Choroid plexus epithelial cell (primary cell): ENCODE data around the gene TMEM170A.

Experiments
- DNase-seq: peaks from one replicate; pipeline ENCODE4 v3.0.0-alpha.2; 2010; ENCODE audit warnings: low read depth
- H3K4me3 ChIP-seq: 2 replicates; pipeline ENCODE4 v1.5.1; 2011; ENCODE audit warnings: low read depth, mild to moderate bottlenecking, control low read depth, low read length, moderate library complexity
- CTCF ChIP-seq: conservative IDR thresholded peaks from 2 replicates; pipeline ENCODE4 v1.5.1; 2011; ENCODE audit warnings: low read depth, mild to moderate bottlenecking, control low read depth, inconsistent platforms, low read length, moderate library complexity

The TMEM170A gene

GRCh38 chr16:75478480-75479345, 14.2 kb upstream of the TMEM170A start:
- TF ChIP-seq CTCF: no peak
- no peak overlapping the region for H3K4me3 ChIP-seq
- DNase-seq: no peak

- no peak for TF ChIP-seq CTCF
- DNase-seq: no peak
- H3K4me3 ChIP-seq: no peak overlapping the region
These were observed 13.4 kb upstream of the TMEM170A start for GRCh38 chr16:75477680-75478473.

GRCh38 chr16:75476817-75477216, 12.3 kb upstream of the TMEM170A start:
- no peak for DNase-seq
- H3K4me3 ChIP-seq: no peak overlapping the region
- no peak for TF ChIP-seq CTCF

GRCh38 chr16:75475420-75475847, 10.9 kb upstream of the TMEM170A start:
- no peak for DNase-seq
- TF ChIP-seq CTCF: no peak
- no peak overlapping the region for H3K4me3 ChIP-seq

GRCh38 chr16:75472908-75473877, 8.7 kb upstream of the TMEM170A start:
- TF ChIP-seq CTCF: no peak
- H3K4me3 ChIP-seq: no peak overlapping the region
- DNase-seq: no peak

GRCh38 chr16:75471723-75472633, 7.5 kb upstream of the TMEM170A start:
- peak; percentile 82 for DNase-seq
- TF ChIP-seq CTCF: peak; percentile 85
- no peak overlapping the region for H3K4me3 ChIP-seq
